Measurements from ENCODE around the gene NELL1. TPM values are rescaled to one million over a fixed set of nuclear protein-coding genes. Genes with fewer than 3 reads are reported as not detected.

NELL1 gene
- total RNA-seq, 2 donors from 2014 or later: not detected

GRCh38 chr11:21059879-21060278, 390.5 kb downstream of the NELL1 start:
- 35 to 39% methylated on average over 2 of the region's 2 CpGs for WGBS, 2 donors
- Histone ChIP-seq H3K27me3 (no peaks in the 10 kb centered on the region), H3K4me1 (no peaks in the 10 kb centered on the region), H3K4me3 (no peak overlapping the region), H3K27ac (no peak overlapping the region), H3K36me3 (replicated peaks in 1 of 2; ENCODE audit: insufficient read depth in 1 of 2, low read depth in 2 of 2) (no peaks in the 10 kb centered on the region), H3K9me3 (no peaks in the 10 kb centered on the region)
- TF ChIP-seq POLR2A (IDR thresholded peaks at IDR 0.05): no peak
- TF ChIP-seq CTCF (IDR thresholded peaks at IDR 0.05): no peak
- ATAC-seq: no peak
- intact Hi-C loops (cut with DNase I): no loop called here
- DNase-seq: no peak

- H3K27me3 ChIP-seq: no peaks in the 10 kb centered on the region
- no peak for DNase-seq
- no peak overlapping the region for H3K27ac ChIP-seq
- TF ChIP-seq CTCF (IDR thresholded peaks at IDR 0.05): no peak
- no peak for TF ChIP-seq POLR2A (IDR thresholded peaks at IDR 0.05)
- H3K36me3 ChIP-seq (replicated peaks in 1 of 2; ENCODE audit: insufficient read depth in 1 of 2, low read depth in 2 of 2): no peaks in the 10 kb centered on the region
- 42 to 45% methylated on average over 2 of the region's 2 CpGs for WGBS, 2 donors
- H3K4me1 ChIP-seq: no peaks in the 10 kb centered on the region
- intact Hi-C loops (cut with DNase I): no loop called here
- ATAC-seq: no peak
- H3K9me3 ChIP-seq: no peaks in the 10 kb centered on the region
- no peak overlapping the region for H3K4me3 ChIP-seq
These were observed 396.6 kb downstream of the NELL1 start for GRCh38 chr11:21066030-21066429.

GRCh38 chr11:21068886-21069285, 399.5 kb downstream of the NELL1 start:
- Histone ChIP-seq H3K4me3 (no peak overlapping the region), H3K9me3 (no peaks in the 10 kb centered on the region), H3K36me3 (replicated peaks in 1 of 2; ENCODE audit: insufficient read depth in 1 of 2, low read depth in 2 of 2) (no peaks in the 10 kb centered on the region), H3K4me1 (no peaks in the 10 kb centered on the region), H3K27ac (no peak overlapping the region), H3K27me3 (no peaks in the 10 kb centered on the region)
- ATAC-seq: no peak
- 36 to 53% methylated on average over 3 of the region's 3 CpGs for WGBS, 2 donors
- DNase-seq: no peak
- TF ChIP-seq POLR2A (IDR thresholded peaks at IDR 0.05) (no peak), CTCF (IDR thresholded peaks at IDR 0.05) (no peak)
- intact Hi-C loops (cut with DNase I): no loop called here

GRCh38 chr11:21069909-21070308, 400.5 kb downstream of the NELL1 start:
- H3K36me3 ChIP-seq (replicated peaks in 1 of 2; ENCODE audit: insufficient read depth in 1 of 2, low read depth in 2 of 2): no peaks in the 10 kb centered on the region
- H3K4me1 ChIP-seq: no peaks in the 10 kb centered on the region
- H3K27ac ChIP-seq: no peak overlapping the region
- no peaks in the 10 kb centered on the region for H3K27me3 ChIP-seq
- no peak for TF ChIP-seq POLR2A (IDR thresholded peaks at IDR 0.05)
- TF ChIP-seq CTCF (IDR thresholded peaks at IDR 0.05): no peak
- 45 to 46% methylated on average over 5 of the region's 5 CpGs for WGBS, 2 donors
- DNase-seq: no peak
- H3K4me3 ChIP-seq: no peak overlapping the region
- ATAC-seq: no peak
- H3K9me3 ChIP-seq: no peaks in the 10 kb centered on the region
- intact Hi-C loops (cut with DNase I): no loop called here

- no peak for ATAC-seq
- Histone ChIP-seq H3K4me3 (no peak overlapping the region), H3K9me3 (no peaks in the 10 kb centered on the region), H3K27me3 (no peaks in the 10 kb centered on the region), H3K36me3 (replicated peaks in 1 of 2; ENCODE audit: insufficient read depth in 1 of 2, low read depth in 2 of 2) (no peaks in the 10 kb centered on the region), H3K4me1 (no peaks in the 10 kb centered on the region), H3K27ac (no peak overlapping the region)
- intact Hi-C loops (cut with DNase I): no loop called here
- 40 to 62% methylated on average over 3 of the region's 3 CpGs for WGBS, 2 donors
- TF ChIP-seq CTCF (IDR thresholded peaks at IDR 0.05) (no peak), POLR2A (IDR thresholded peaks at IDR 0.05) (no peak)
- no peak for DNase-seq
These were observed 403.2 kb downstream of the NELL1 start for GRCh38 chr11:21072558-21072957.

All from body of pancreas (tissue), 4 donors.